Thyroid gland (tissue), 4 donors: ENCODE results near the gene MEDAG.

ENCODE experiments used
- CTCF ChIP-seq, 6 experiments: fragments of 200-600 bp in 3 of 6; fragments of 450-650 bp in 3 of 6; sonication (generic) in 3 of 6; IDR thresholded peaks; one replicate each; pipeline ENCODE4 v1.5.1; 2016 to 2019; ENCODE audit warnings: antibody characterized with exemption in 6 of 6, mild to moderate bottlenecking in 2 of 6, inconsistent platforms in 1 of 6, moderate library complexity in 1 of 6
- POLR2A ChIP-seq, 2 donors: fragments of 450-650 bp; IDR thresholded peaks; one replicate each; pipeline ENCODE4 v1.6.1; 2017; ENCODE audit warnings: antibody characterized with exemption in 2 of 2, mild to moderate bottlenecking in 2 of 2, moderate library complexity in 1 of 2

- TF ChIP-seq POLR2A (IDR thresholded peaks at IDR 0.05) (no peak), CTCF (IDR thresholded peaks at IDR 0.05) (no peak)
Observed at GRCh38 chr13:30861836-30862467, 44.1 kb upstream of the MEDAG start.
